22Rv1 (cell line): ENCODE results near the gene MLLT3.

Experiments
- H3K27ac ChIP-seq: fragments of 450-650 bp; 2 replicates; pipeline ENCODE4 v1.5.1; 2017
- CTCF ChIP-seq: fragments of 450-650 bp; IDR thresholded peaks from 2 replicates; pipeline ENCODE4 v1.5.1; 2017; ENCODE audit warnings: mild to moderate bottlenecking
- ZFX ChIP-seq: fragments of 450-650 bp; IDR thresholded peaks from 2 replicates; pipeline ENCODE4 v1.6.1; 2017; ENCODE audit warnings: antibody characterized with exemption, borderline replicate concordance

Gene MLLT3

GRCh38 chr9:20625003-20625349 lies 2.7 kb upstream of the MLLT3 start:
- no peak overlapping the region for H3K27ac ChIP-seq
- TF ChIP-seq ZFX (no peak), CTCF (peak; percentile 70)

- peak overlapping the region; percentile 83 for H3K27ac ChIP-seq
- TF ChIP-seq CTCF (peak; percentile 94), ZFX (no peak)
These were observed 2.1 kb upstream of the MLLT3 start for GRCh38 chr9:20624201-20625002.

DNA sequence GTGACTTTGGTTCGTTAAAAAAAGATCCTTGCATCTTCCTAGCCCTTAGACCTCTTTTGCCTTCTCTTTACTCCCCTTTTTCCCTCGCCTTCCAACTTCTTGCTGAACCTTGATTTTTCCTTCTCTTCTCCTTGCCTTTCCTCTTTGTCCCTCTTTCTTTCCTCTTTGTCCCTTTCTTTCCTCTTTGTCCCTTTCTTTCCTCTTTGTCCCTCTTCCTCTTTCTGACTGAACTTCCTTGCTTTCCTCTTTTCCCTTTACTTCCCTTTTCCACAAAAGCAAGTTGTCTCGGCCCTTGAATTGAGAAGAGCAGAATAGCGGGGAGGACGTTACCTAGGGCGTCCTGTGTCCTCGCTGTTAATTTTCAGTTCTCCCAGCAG lies 1.4 kb upstream of the MLLT3 start:
- H3K27ac ChIP-seq = peak overlapping the region; percentile 83
- TF ChIP-seq CTCF (no peak), ZFX (no peak)

GRCh38 chr9:20623021-20623747 lies 885 bp upstream of the MLLT3 start:
- peak overlapping the region; percentile 83 for H3K27ac ChIP-seq
- TF ChIP-seq ZFX (no peak), CTCF (no peak)

- H3K27ac ChIP-seq = peak overlapping the region; percentile 83
- TF ChIP-seq CTCF (no peak), ZFX (no peak)
These were observed 599 bp downstream of the MLLT3 start for GRCh38 chr9:20621471-20622329.

- TF ChIP-seq CTCF (no peak), ZFX (no peak)
- H3K27ac ChIP-seq = peak overlapping the region; percentile 83
These were observed 1.4 kb downstream of the MLLT3 start for GRCh38 chr9:20620650-20621470.
